Measurements from ENCODE around the gene TYROBP.

- TF ChIP-seq, protein P1, sequence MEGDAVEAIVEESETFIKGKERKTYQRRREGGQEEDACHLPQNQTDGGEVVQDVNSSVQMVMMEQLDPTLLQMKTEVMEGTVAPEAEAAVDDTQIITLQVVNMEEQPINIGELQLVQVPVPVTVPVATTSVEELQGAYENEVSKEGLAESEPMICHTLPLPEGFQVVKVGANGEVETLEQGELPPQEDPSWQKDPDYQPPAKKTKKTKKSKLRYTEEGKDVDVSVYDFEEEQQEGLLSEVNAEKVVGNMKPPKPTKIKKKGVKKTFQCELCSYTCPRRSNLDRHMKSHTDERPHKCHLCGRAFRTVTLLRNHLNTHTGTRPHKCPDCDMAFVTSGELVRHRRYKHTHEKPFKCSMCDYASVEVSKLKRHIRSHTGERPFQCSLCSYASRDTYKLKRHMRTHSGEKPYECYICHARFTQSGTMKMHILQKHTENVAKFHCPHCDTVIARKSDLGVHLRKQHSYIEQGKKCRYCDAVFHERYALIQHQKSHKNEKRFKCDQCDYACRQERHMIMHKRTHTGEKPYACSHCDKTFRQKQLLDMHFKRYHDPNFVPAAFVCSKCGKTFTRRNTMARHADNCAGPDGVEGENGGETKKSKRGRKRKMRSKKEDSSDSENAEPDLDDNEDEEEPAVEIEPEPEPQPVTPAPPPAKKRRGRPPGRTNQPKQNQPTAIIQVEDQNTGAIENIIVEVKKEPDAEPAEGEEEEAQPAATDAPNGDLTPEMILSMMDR (conservative IDR thresholded peaks at IDR 0.05; ENCODE audit: low read depth, low read length), result no peak
- TF ChIP-seq POLR2A (IDR thresholded peaks at IDR 0.05; ENCODE audit: low read depth, low read length) (no peak), BHLHE40 (IDR thresholded peaks at IDR 0.05; ENCODE audit: low read depth, low read length) (no peak), FOS (IDR thresholded peaks at IDR 0.05; ENCODE audit: low read depth, low read length) (no peak), RAD21 (IDR thresholded peaks at IDR 0.05; ENCODE audit: low read length) (no peak), NFE2L2 (IDR thresholded peaks at IDR 0.05; ENCODE audit: low read depth, low read length) (no peak)
Measured at GRCh38 chr19:35872180-35872579, 35.9 kb downstream of the TYROBP start.
